Right lobe of liver (tissue), 4 donors: ENCODE measurements around the gene GALNT5.

Experiments
- POLR2A ChIP-seq: fragments of 450-650 bp; IDR thresholded peaks from one replicate; pipeline ENCODE4 v1.6.1; 2017; ENCODE audit warnings: antibody characterized with exemption, mild to moderate bottlenecking
- TF ChIP-seq, protein P1 (sequence below), 4 donors: fragments of 200-600 bp in 3 of 4; fragments of 450-650 bp in 1 of 4; IDR thresholded peaks; one replicate each; pipeline versions ENCODE4 v1.5.1 to v1.8.0; 2016 to 2022; ENCODE audit warnings: antibody characterized with exemption in 4 of 4, mild to moderate bottlenecking in 2 of 4
- donor health status: DM: no; HTN: no; CAD: no.
- donor health status: DM: no; HTN: no; CAD: no.
- donor health status: DM: no; HTN: yes; CAD: no.

DNA sequence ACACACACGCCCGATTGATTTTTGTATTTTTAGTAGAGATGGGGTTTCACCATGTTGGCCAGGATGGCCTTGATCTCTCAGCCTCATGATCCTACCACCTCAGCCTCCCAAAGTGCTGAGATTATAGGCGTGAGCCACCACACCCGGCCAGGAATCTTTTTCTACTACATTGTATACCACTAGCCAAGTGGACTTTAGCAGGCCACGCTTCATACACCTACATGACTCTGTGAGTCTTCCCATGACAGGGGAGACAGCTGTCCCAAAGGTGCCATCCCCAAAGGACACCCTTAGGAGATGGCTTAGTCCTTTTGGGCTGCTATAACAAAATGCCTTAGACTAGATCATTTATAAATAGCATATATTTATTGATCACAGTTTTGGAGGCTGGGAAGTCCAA, 35.3 kb downstream of the GALNT5 start:
- TF ChIP-seq, protein P1, sequence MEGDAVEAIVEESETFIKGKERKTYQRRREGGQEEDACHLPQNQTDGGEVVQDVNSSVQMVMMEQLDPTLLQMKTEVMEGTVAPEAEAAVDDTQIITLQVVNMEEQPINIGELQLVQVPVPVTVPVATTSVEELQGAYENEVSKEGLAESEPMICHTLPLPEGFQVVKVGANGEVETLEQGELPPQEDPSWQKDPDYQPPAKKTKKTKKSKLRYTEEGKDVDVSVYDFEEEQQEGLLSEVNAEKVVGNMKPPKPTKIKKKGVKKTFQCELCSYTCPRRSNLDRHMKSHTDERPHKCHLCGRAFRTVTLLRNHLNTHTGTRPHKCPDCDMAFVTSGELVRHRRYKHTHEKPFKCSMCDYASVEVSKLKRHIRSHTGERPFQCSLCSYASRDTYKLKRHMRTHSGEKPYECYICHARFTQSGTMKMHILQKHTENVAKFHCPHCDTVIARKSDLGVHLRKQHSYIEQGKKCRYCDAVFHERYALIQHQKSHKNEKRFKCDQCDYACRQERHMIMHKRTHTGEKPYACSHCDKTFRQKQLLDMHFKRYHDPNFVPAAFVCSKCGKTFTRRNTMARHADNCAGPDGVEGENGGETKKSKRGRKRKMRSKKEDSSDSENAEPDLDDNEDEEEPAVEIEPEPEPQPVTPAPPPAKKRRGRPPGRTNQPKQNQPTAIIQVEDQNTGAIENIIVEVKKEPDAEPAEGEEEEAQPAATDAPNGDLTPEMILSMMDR (IDR thresholded peaks at IDR 0.05): no peak
- TF ChIP-seq POLR2A: no peak
